VCaP (cell line): ENCODE measurements around the gene ISOC1.

Experiments
- H3K27ac ChIP-seq: fragments of 450-650 bp; 2 replicates; pipeline ENCODE4 v1.5.1; 2017
- CTCF ChIP-seq: fragments of 450-650 bp; conservative IDR thresholded peaks from 2 replicates; pipeline ENCODE4 v1.5.1; 2017; ENCODE audit warnings: mild to moderate bottlenecking, moderate library complexity

Gene ISOC1

GRCh38 chr5:129077433-129078075 is 17.0 kb upstream of the ISOC1 start:
- H3K27ac ChIP-seq, result no peak overlapping the region
- no peak for TF ChIP-seq CTCF

GRCh38 chr5:129078247-129078646 is 16.3 kb upstream of the ISOC1 start:
- no peak overlapping the region for H3K27ac ChIP-seq
- TF ChIP-seq CTCF, result no peak

- no peak for TF ChIP-seq CTCF
- no peak overlapping the region for H3K27ac ChIP-seq
Measured at GRCh38 chr5:129078660-129079059, 15.9 kb upstream of the ISOC1 start.

- no peak overlapping the region for H3K27ac ChIP-seq
- no peak for TF ChIP-seq CTCF
Measured at GRCh38 chr5:129079496-129079895, 15.1 kb upstream of the ISOC1 start.

GRCh38 chr5:129080766-129081165 is 13.8 kb upstream of the ISOC1 start:
- TF ChIP-seq CTCF, result no peak
- H3K27ac ChIP-seq, result no peak overlapping the region

GRCh38 chr5:129082225-129083136 is 12.1 kb upstream of the ISOC1 start:
- no peak for TF ChIP-seq CTCF
- no peak overlapping the region for H3K27ac ChIP-seq
